ENCODE measurements around the gene TNFRSF18. TPM values are rescaled to one million over a fixed set of nuclear protein-coding genes. Genes with fewer than 3 reads are reported as not detected.
A peak's percentile ranks its signal among the peaks of the same experiment; 100 is the strongest.

The TNFRSF18 gene
- total and polyA plus RNA-seq, 10 of the 15 experiments (the other 5 are each of a cell fraction or from before 2014, with no cell fraction given) = 0.18 to 7.5 (median 1.5) TPM; not detected in 1

GRCh38 chr1:1157914-1158710 is 48.3 kb downstream of the TNFRSF18 start (continued):
- TF ChIP-seq REST (IDR thresholded peaks at IDR 0.05; ENCODE audit: low read depth, low read length) = no peak
- TF ChIP-seq YY1 (IDR thresholded peaks at IDR 0.05; ENCODE audit: low read depth, low read length) = no peak
- TF ChIP-seq GABPA (IDR thresholded peaks at IDR 0.05; ENCODE audit: low read depth) = no peak
- no peak for TF ChIP-seq RAD51 (IDR thresholded peaks at IDR 0.05)
- peak; percentile 79 for TF ChIP-seq IKZF1 (conservative IDR thresholded peaks at IDR 0.05)
- TF ChIP-seq SIN3A (IDR thresholded peaks at IDR 0.05; ENCODE audit: low read depth, low read length) = no peak
- peak in 1 of 2 experiments; percentile 8; a peak in 1 of 4 replicates for TF ChIP-seq IKZF2 (IDR thresholded peaks at IDR 0.05)
- TF ChIP-seq HCFC1 (IDR thresholded peaks at IDR 0.05; ENCODE audit: low read length) = no peak
- 0 out of 2 replicates have a peak, but pooled peaks have one; percentile 8 for TF ChIP-seq CHD2 (IDR thresholded peaks at IDR 0.05; ENCODE audit: borderline replicate concordance, low read depth, low read length)
- no peak for TF ChIP-seq ZNF592 (IDR thresholded peaks at IDR 0.05)
- TF ChIP-seq PRDM15 (CRISPR knock-in tag; IDR thresholded peaks at IDR 0.05) = no peak
- TF ChIP-seq NR2F1 (conservative IDR thresholded peaks at IDR 0.05) = 0 out of 2 replicates have a peak, but pooled peaks have one; percentile 50
- peak; percentile 70 for TF ChIP-seq POLR2A (IDR thresholded peaks at IDR 0.05; ENCODE audit: low read depth, low read length)
- TF ChIP-seq IRF3 (IDR thresholded peaks at IDR 0.05) = no peak
- no peak for TF ChIP-seq IRF5 (IDR thresholded peaks at IDR 0.05; ENCODE audit: borderline replicate concordance)
- TF ChIP-seq NFYB (IDR thresholded peaks at IDR 0.05; ENCODE audit: insufficient read depth, low read depth, low read length) = no peak
